K562 (cell line): ENCODE data around the gene PRKAR2B. TPM values are rescaled to one million over a fixed set of nuclear protein-coding genes. Genes with fewer than 3 reads are reported as not detected.
A peak's percentile ranks its signal among the peaks of the same experiment; 100 is the strongest.

ENCODE experiments used
- ATF6 ChIP-seq: sonication (generic); formaldehyde crosslinking; IDR thresholded peaks from 2 replicates; pipeline ENCODE4 v1.4.0; 2020; ENCODE audit warnings: mild to moderate bottlenecking, missing genetic modification reagents
- ELF1 ChIP-seq: fragments of 200-800 bp; sonication (Bioruptor generic); IDR thresholded peaks from 2 replicates; pipeline ENCODE4 v1.6.1; 2016; ENCODE audit warnings: missing genetic modification characterization, missing compliant biosample characterization
- ELF4 ChIP-seq: fragments of 450-650 bp; formaldehyde crosslinking; IDR thresholded peaks from 2 replicates; pipeline ENCODE4 v1.4.0; 2022; ENCODE audit warnings: missing genetic modification characterization
- ESRRB ChIP-seq: fragments of 250-450 bp; sonication (Bioruptor Pico); IDR thresholded peaks from 2 replicates; pipeline ENCODE4 v1.5.0; 2020; ENCODE audit warnings: mild to moderate bottlenecking, moderate library complexity, borderline replicate concordance
- FOXA3 ChIP-seq, 2 experiments: fragments of 450-650 bp in 1 of 2; sonication (generic) in 1 of 2; formaldehyde crosslinking; IDR thresholded peaks in 1 of 2; conservative IDR thresholded peaks in 1 of 2; 2 replicates each; pipeline versions ENCODE4 v1.4.0 to v1.8.0; 2020 to 2022; ENCODE audit warnings: mild to moderate bottlenecking in 2 of 2, missing genetic modification reagents in 1 of 2
- HNRNPUL1 ChIP-seq: fragments of 200-400 bp; formaldehyde crosslinking; IDR thresholded peaks from 2 replicates; pipeline ENCODE4 v1.6.1; 2017; ENCODE audit warnings: low read length
- ILK ChIP-seq: fragments of 450-650 bp; IDR thresholded peaks from 2 replicates; pipeline ENCODE4 v1.6.1; 2016; ENCODE audit warnings: missing genetic modification characterization, low read depth, mild to moderate bottlenecking, missing compliant biosample characterization, moderate library complexity, borderline replicate concordance
- JUND ChIP-seq, 2 experiments: IDR thresholded peaks; 2 replicates in 1 of 2; 3 replicates in 1 of 2; pipeline ENCODE4 v1.6.1; 2011; ENCODE audit warnings: borderline replicate concordance in 2 of 2, low read depth in 2 of 2, low read length in 2 of 2, improper control_type of control experiment in 1 of 2, missing biosample characterization in 1 of 2, missing genetic modification characterization in 1 of 2, missing genetic modification reagents in 1 of 2
- NFIC ChIP-seq: fragments of 450-650 bp; IDR thresholded peaks from 2 replicates; pipeline ENCODE4 v1.6.1; 2017; ENCODE audit warnings: mild to moderate bottlenecking, inconsistent platforms
- POLR2H ChIP-seq: IDR thresholded peaks from 2 replicates; pipeline ENCODE4 v1.6.1; 2016; ENCODE audit warnings: missing genetic modification characterization, low read depth, mild to moderate bottlenecking, control low read depth, missing compliant biosample characterization, moderate library complexity
- PTBP1 ChIP-seq: fragments of 200-400 bp; formaldehyde crosslinking; IDR thresholded peaks from 2 replicates; pipeline ENCODE4 v1.6.1; 2017; ENCODE audit warnings: low read depth, low read length
- SMARCC2 ChIP-seq: fragments of 450-650 bp; IDR thresholded peaks from 2 replicates; pipeline ENCODE4 v1.6.1; 2017; ENCODE audit warnings: antibody characterized with exemption, moderate library complexity, mild to moderate bottlenecking, low read depth
- TAF7 ChIP-seq: fragments of 450-650 bp; IDR thresholded peaks from 2 replicates; pipeline ENCODE4 v1.6.1; 2016; ENCODE audit warnings: missing genetic modification characterization, missing compliant biosample characterization
- YY1 ChIP-seq, 3 experiments: IDR thresholded peaks; 2 replicates each; pipeline ENCODE4 v1.6.1; 2011; ENCODE audit warnings: low read length in 2 of 3, mild to moderate bottlenecking in 2 of 3, moderate library complexity in 2 of 3, borderline replicate concordance in 1 of 3, control low read depth in 1 of 3, low read depth in 1 of 3; ENCODE audit not compliant: insufficient read depth in 3 of 3, insufficient replicate concordance in 2 of 3, control insufficient read depth in 1 of 3, insufficient read length in 1 of 3; ENCODE audit errors: extremely low read depth in 1 of 3
- ZNF124 ChIP-seq: sonication (generic); formaldehyde crosslinking; IDR thresholded peaks from 2 replicates; pipeline ENCODE4 v1.8.1; 2022; ENCODE audit warnings: missing genetic modification reagents
- ZNF232 ChIP-seq: sonication (generic); formaldehyde crosslinking; IDR thresholded peaks from 2 replicates; pipeline ENCODE4 v1.8.0; 2022; ENCODE audit warnings: mild to moderate bottlenecking, missing genetic modification reagents
- ZNF408 ChIP-seq: fragments of 250-450 bp; sonication (Bioruptor Pico); IDR thresholded peaks from 2 replicates; pipeline ENCODE4 v1.4.0; 2020; ENCODE audit warnings: low read depth, mild to moderate bottlenecking, moderate library complexity
- ZNF551 ChIP-seq: fragments of 250-450 bp; sonication (Bioruptor Pico); IDR thresholded peaks from 2 replicates; pipeline ENCODE4 v1.5.0; 2021; ENCODE audit warnings: mild to moderate bottlenecking, moderate library complexity
- ZNF696 ChIP-seq: fragments of 250-450 bp; sonication (Bioruptor Pico); conservative IDR thresholded peaks from 2 replicates; pipeline ENCODE4 v1.4.0; 2020; ENCODE audit warnings: mild to moderate bottlenecking, moderate library complexity
- polyA plus RNA-seq, 8 experiments: library from polyadenylated mRNA; depleted of rRNA in 4 of 8; stranded (reverse) in 5 of 8; unstranded in 3 of 8; fragments of >200 nt; fragmentation: Nextera tagmentation in 2 of 8; fragmentation: Illumina TruSeq in 1 of 8; extraction: Ambion mirVana in 2 of 8; extraction: Trizol in 1 of 8; gene quantifications; 2 replicates each; pipeline versions ENCODE4 v1.2.1 to v1.2.3, GENCODE V29; 2011 to 2014; ENCODE audit warnings: inconsistent platforms in 1 of 8, missing spikeins in 1 of 8
- total RNA-seq, 7 experiments: library from RNA; depleted of rRNA in 6 of 7; stranded (reverse); fragments of >200 nt in 6 of 7; fragmentation: Illumina TruSeq in 2 of 7; extraction: Trizol in 2 of 7; gene quantifications; 2 replicates each; pipeline versions ENCODE4 v1.2.1 to v1.2.3, GENCODE V29; 2011 to 2021; ENCODE audit warnings: low replicate concordance in 1 of 7
- TF ChIP-seq, protein P1 (sequence below), 2 experiments: fragments of 200-800 bp in 1 of 2; sonication (Bioruptor generic) in 1 of 2; sonication (generic) in 1 of 2; formaldehyde crosslinking in 1 of 2; IDR thresholded peaks in 1 of 2; conservative IDR thresholded peaks in 1 of 2; 2 replicates each; pipeline versions ENCODE4 v1.5.0 to v1.6.1; 2016 to 2020; ENCODE audit warnings: missing compliant biosample characterization in 1 of 2, missing genetic modification characterization in 1 of 2, missing genetic modification reagents in 1 of 2
- TF ChIP-seq, protein P2 (sequence below): sonication (generic); formaldehyde crosslinking; IDR thresholded peaks from 2 replicates; pipeline ENCODE4 v1.8.1; 2023; ENCODE audit warnings: mild to moderate bottlenecking, missing genetic modification reagents

Gene PRKAR2B
- total and polyA plus RNA-seq, 9 of the 15 experiments (the other 6 are each of a cell fraction or from before 2014, with no cell fraction given) = 59.0 to 173 (median 129) TPM

GRCh38 chr7:107078517-107078966 lies 34.0 kb downstream of the PRKAR2B start (continued):
- 0 out of 2 replicates have a peak, but pooled peaks have one; percentile 17 for TF ChIP-seq ATF6
- no peak for TF ChIP-seq ZNF232 (CRISPR knock-in tag)
- no peak for TF ChIP-seq SMARCC2
- no peak for TF ChIP-seq YY1 (IDR thresholded peaks at IDR 0.05; ENCODE audit: borderline replicate concordance in 1 of 3, control insufficient read depth in 1 of 3, extremely low read depth in 1 of 3, insufficient read depth in 3 of 3, insufficient read length in 1 of 3, insufficient replicate concordance in 2 of 3, low read depth in 1 of 3, low read length in 2 of 3)
- no peak for TF ChIP-seq PTBP1
- TF ChIP-seq ZNF696 (CRISPR knock-in tag) = 0 out of 2 replicates have a peak, but pooled peaks have one; percentile 15
- TF ChIP-seq, protein P1, sequence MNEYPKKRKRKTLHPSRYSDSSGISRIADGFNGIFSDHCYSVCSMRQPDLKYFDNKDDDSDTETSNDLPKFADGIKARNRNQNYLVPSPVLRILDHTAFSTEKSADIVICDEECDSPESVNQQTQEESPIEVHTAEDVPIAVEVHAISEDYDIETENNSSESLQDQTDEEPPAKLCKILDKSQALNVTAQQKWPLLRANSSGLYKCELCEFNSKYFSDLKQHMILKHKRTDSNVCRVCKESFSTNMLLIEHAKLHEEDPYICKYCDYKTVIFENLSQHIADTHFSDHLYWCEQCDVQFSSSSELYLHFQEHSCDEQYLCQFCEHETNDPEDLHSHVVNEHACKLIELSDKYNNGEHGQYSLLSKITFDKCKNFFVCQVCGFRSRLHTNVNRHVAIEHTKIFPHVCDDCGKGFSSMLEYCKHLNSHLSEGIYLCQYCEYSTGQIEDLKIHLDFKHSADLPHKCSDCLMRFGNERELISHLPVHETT (CRISPR knock-in tag; conservative IDR thresholded peaks at IDR 0.05 in 1 of 2, IDR thresholded peaks at IDR 0.05 in 1 of 2) = no peak
- 0 out of 4 replicates have a peak, but pooled peaks of 1 of the 2 experiments have one; percentile 6 for TF ChIP-seq FOXA3 (CRISPR knock-in tag; conservative IDR thresholded peaks at IDR 0.05 in 1 of 2, IDR thresholded peaks at IDR 0.05 in 1 of 2)
- TF ChIP-seq ILK (tag) = 0 out of 2 replicates have a peak, but pooled peaks have one; percentile 7
- TF ChIP-seq TAF7 (tag) = no peak
- no peak for TF ChIP-seq JUND (IDR thresholded peaks at IDR 0.05; ENCODE audit: borderline replicate concordance, low read depth, low read length)
- 0 out of 3 replicates have a peak, but pooled peaks have one; percentile 9 for TF ChIP-seq JUND (tag; IDR thresholded peaks at IDR 0.05; ENCODE audit: borderline replicate concordance, low read depth, low read length)
- no peak for TF ChIP-seq ZNF408
- TF ChIP-seq ZNF124 (CRISPR knock-in tag) = no peak
- TF ChIP-seq, protein P2, sequence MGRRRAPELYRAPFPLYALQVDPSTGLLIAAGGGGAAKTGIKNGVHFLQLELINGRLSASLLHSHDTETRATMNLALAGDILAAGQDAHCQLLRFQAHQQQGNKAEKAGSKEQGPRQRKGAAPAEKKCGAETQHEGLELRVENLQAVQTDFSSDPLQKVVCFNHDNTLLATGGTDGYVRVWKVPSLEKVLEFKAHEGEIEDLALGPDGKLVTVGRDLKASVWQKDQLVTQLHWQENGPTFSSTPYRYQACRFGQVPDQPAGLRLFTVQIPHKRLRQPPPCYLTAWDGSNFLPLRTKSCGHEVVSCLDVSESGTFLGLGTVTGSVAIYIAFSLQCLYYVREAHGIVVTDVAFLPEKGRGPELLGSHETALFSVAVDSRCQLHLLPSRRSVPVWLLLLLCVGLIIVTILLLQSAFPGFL (CRISPR knock-in tag) = 0 out of 2 replicates have a peak, but pooled peaks have one; percentile 57
- 0 out of 2 replicates have a peak, but pooled peaks have one; percentile 56 for TF ChIP-seq ELF4 (CRISPR knock-in tag)
- no peak for TF ChIP-seq ZNF551 (CRISPR knock-in tag)
- TF ChIP-seq HNRNPUL1 = no peak
- TF ChIP-seq NFIC = peak; percentile 92
- TF ChIP-seq ESRRB = no peak
- TF ChIP-seq ELF1 (tag) = no peak; the same call in 1 of the 2 replicates
- TF ChIP-seq POLR2H (tag) = no peak
